HepG2 (cell line): ENCODE results near the gene ADAMTS18. TPM values are rescaled to one million over a fixed set of nuclear protein-coding genes. Genes with fewer than 3 reads are reported as not detected.

ENCODE experiments used
- BRD4 ChIP-seq: sonication (generic); formaldehyde crosslinking; IDR thresholded peaks from 2 replicates; pipeline ENCODE4 v1.4.0; 2020; ENCODE audit warnings: missing genetic modification reagents
- FLYWCH1 ChIP-seq: sonication (generic); formaldehyde crosslinking; IDR thresholded peaks from 2 replicates; pipeline ENCODE4 v1.8.1; 2023; ENCODE audit warnings: mild to moderate bottlenecking, missing genetic modification reagents
- HMGXB4 ChIP-seq, 2 experiments: sonication (generic) in 1 of 2; formaldehyde crosslinking in 1 of 2; IDR thresholded peaks; 2 replicates each; pipeline versions ENCODE4 v1.4.0 to v1.6.1; 2018 to 2020; ENCODE audit warnings: missing genetic modification reagents in 2 of 2, borderline replicate concordance in 1 of 2, low read depth in 1 of 2, mild to moderate bottlenecking in 1 of 2, missing biosample characterization in 1 of 2
- ISX ChIP-seq: sonication (generic); formaldehyde crosslinking; conservative IDR thresholded peaks from 2 replicates; pipeline ENCODE4 v1.5.0; 2020; ENCODE audit warnings: missing genetic modification reagents
- KLF6 ChIP-seq: IDR thresholded peaks from 2 replicates; pipeline ENCODE4 v1.8.0; 2016; ENCODE audit warnings: missing biosample characterization, missing genetic modification reagents
- MED13 ChIP-seq: sonication (generic); formaldehyde crosslinking; IDR thresholded peaks from 2 replicates; pipeline ENCODE4 v1.5.0; 2020; ENCODE audit warnings: missing genetic modification reagents
- PREB ChIP-seq: sonication (generic); formaldehyde crosslinking; IDR thresholded peaks from 2 replicates; pipeline ENCODE4 v1.4.0; 2020; ENCODE audit warnings: missing genetic modification reagents
- SATB2 ChIP-seq: sonication (generic); formaldehyde crosslinking; IDR thresholded peaks from 2 replicates; pipeline ENCODE4 v1.5.0; 2020; ENCODE audit warnings: missing genetic modification reagents
- U2AF1 ChIP-seq: fragments of 200-400 bp; formaldehyde crosslinking; optimal IDR thresholded peaks from 2 replicates; pipeline ENCODE3; 2017; ENCODE audit warnings: mild to moderate bottlenecking, low read depth, low read length
- U2AF2 ChIP-seq: fragments of 200-400 bp; formaldehyde crosslinking; IDR thresholded peaks from 2 replicates; pipeline ENCODE4 v1.6.1; 2017; ENCODE audit warnings: low read depth, mild to moderate bottlenecking, low read length
- ZBTB7A ChIP-seq: sonication (generic); formaldehyde crosslinking; IDR thresholded peaks from 2 replicates; pipeline ENCODE4 v1.8.0; 2022; ENCODE audit warnings: mild to moderate bottlenecking, missing genetic modification reagents
- ZFP36L1 ChIP-seq: sonication (generic); formaldehyde crosslinking; IDR thresholded peaks from 2 replicates; pipeline ENCODE4 v1.8.0; 2022; ENCODE audit warnings: mild to moderate bottlenecking, missing genetic modification reagents, moderate library complexity
- ZFY ChIP-seq: sonication (generic); formaldehyde crosslinking; IDR thresholded peaks from 2 replicates; pipeline ENCODE4 v1.4.0; 2020; ENCODE audit warnings: missing genetic modification reagents
- ZNF318 ChIP-seq: sonication (generic); formaldehyde crosslinking; IDR thresholded peaks from 2 replicates; pipeline ENCODE4 v1.4.0; 2020; ENCODE audit warnings: mild to moderate bottlenecking, missing genetic modification reagents
- ZNF331 ChIP-seq: sonication (generic); formaldehyde crosslinking; IDR thresholded peaks from 2 replicates; pipeline ENCODE4 v1.4.0; 2020; ENCODE audit warnings: missing genetic modification reagents
- ZNF343 ChIP-seq: sonication (generic); formaldehyde crosslinking; IDR thresholded peaks from 2 replicates; pipeline ENCODE4 v1.4.0; 2020; ENCODE audit warnings: mild to moderate bottlenecking, missing genetic modification reagents
- ZNF605 ChIP-seq: sonication (generic); formaldehyde crosslinking; IDR thresholded peaks from 2 replicates; pipeline ENCODE4 v1.8.0; 2022; ENCODE audit warnings: mild to moderate bottlenecking, missing genetic modification reagents
- ZNF639 ChIP-seq: conservative IDR thresholded peaks from 2 replicates; pipeline ENCODE4 v1.6.1; 2018; ENCODE audit warnings: missing genetic modification reagents
- ZNF775 ChIP-seq: sonication (generic); formaldehyde crosslinking; IDR thresholded peaks from 2 replicates; pipeline ENCODE4 v1.4.0; 2020; ENCODE audit warnings: missing genetic modification reagents, mild to moderate bottlenecking, moderate library complexity, borderline replicate concordance
- polyA plus RNA-seq, 8 experiments: library from polyadenylated mRNA; depleted of rRNA in 3 of 8; stranded (reverse) in 7 of 8; unstranded in 1 of 8; fragments of >200 nt; fragmentation: Illumina TruSeq in 4 of 8; extraction: Trizol in 4 of 8; gene quantifications; 2 replicates each; pipeline versions ENCODE4 v1.2.1 to v1.2.3, GENCODE V29; 2011 to 2016; ENCODE audit warnings: low read depth in 4 of 8, missing spikeins in 1 of 8, mixed read lengths in 1 of 8; ENCODE audit not compliant: insufficient read depth in 1 of 8
- total RNA-seq, 5 experiments: library from RNA; depleted of rRNA; stranded (reverse); fragments of >200 nt; fragmentation: Illumina TruSeq; extraction: Trizol; gene quantifications; 2 replicates each; pipeline ENCODE4 v1.2.3, GENCODE V29; 2016; ENCODE audit warnings: low read depth in 1 of 5

Gene ADAMTS18
- total and polyA plus RNA-seq, 2 of the 13 experiments (the other 11 are each of a cell fraction or from before 2014, with no cell fraction given): 0.01 TPM; not detected in 1

- no peak for TF ChIP-seq ZNF775
- TF ChIP-seq FLYWCH1 (CRISPR knock-in tag): no peak
- no peak for TF ChIP-seq ZNF318
- peak; percentile 77; the same call in 1 of the 2 replicates for TF ChIP-seq ZNF331
- no peak for TF ChIP-seq MED13
- no peak for TF ChIP-seq ZNF639 (CRISPR knock-in tag)
- TF ChIP-seq ZFY (CRISPR knock-in tag): peak; percentile 37; the same call in 1 of the 2 replicates
- 0 out of 2 replicates have a peak, but pooled peaks have one; percentile 35 for TF ChIP-seq BRD4 (CRISPR knock-in tag)
- TF ChIP-seq U2AF2: no peak
- TF ChIP-seq U2AF1: no peak
- no peak for TF ChIP-seq ISX (CRISPR knock-in tag)
- TF ChIP-seq KLF6 (CRISPR knock-in tag): peak; percentile 78; the same call in 1 of the 2 replicates
- no peak for TF ChIP-seq PREB (CRISPR knock-in tag)
- no peak for TF ChIP-seq ZFP36L1 (CRISPR knock-in tag)
- TF ChIP-seq SATB2: no peak
- TF ChIP-seq ZNF605 (CRISPR knock-in tag): no peak; the same call in 1 of the 2 replicates
- no peak for TF ChIP-seq ZNF343
- TF ChIP-seq HMGXB4 (CRISPR knock-in tag; IDR thresholded peaks at IDR 0.05; ENCODE audit: borderline replicate concordance in 1 of 2, low read depth in 1 of 2): peak; percentile 85 to 89; a peak in 3 of 4 replicates
- TF ChIP-seq ZBTB7A (CRISPR knock-in tag): 0 out of 2 replicates have a peak, but pooled peaks have one; percentile 30
These were observed 198.7 kb downstream of the ADAMTS18 start (continued) for GRCh38 chr16:77236063-77236511.
